Measurements from ENCODE around the gene DHX38. TPM values are rescaled to one million over a fixed set of nuclear protein-coding genes. Genes with fewer than 3 reads are reported as not detected.

Gene DHX38
- total and polyA plus RNA-seq, 4 donors = 13.9 to 40.9 (median 22.7) TPM

DNA sequence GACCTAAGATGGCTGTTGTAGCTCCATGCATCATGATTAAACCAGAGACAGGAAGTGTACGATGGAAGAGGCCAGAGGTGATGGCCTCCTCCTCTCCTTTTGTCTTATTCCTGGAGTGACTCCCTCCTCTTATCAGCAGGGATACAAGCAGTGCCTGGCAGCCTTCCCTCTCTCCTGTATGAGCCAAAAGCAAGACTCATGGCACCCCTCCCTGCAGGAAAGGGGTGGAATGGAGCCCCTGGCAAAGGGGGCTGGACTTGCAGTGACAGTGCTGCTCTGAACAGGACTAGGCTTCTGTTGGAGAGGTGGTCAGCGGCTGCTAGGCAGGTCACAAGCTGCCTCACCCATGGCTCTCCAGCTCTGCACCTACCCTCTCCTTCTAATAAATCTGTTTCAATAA is 8.6 kb upstream of the DHX38 start:
- Histone ChIP-seq H3K36me3 (ENCODE audit: control insufficient read depth in 4 of 4, insufficient read depth in 3 of 4, low read depth in 1 of 4, low read length in 3 of 4) (peaks cover 12 to 51% (median 41%) of the 10 kb centered on the region in 4 donors), H3K4me1 (ENCODE audit: control insufficient read depth in 4 of 4, insufficient read depth in 4 of 4, low read length in 3 of 4) (peaks cover 0 to 9% (median 8%) of the 10 kb centered on the region in 4 donors)
- 94% methylated on average over 2 of the region's 2 CpGs for WGBS

More for the DNA sequence above, 8.6 kb upstream of the DHX38 start:
- H3K4me3 ChIP-seq (ENCODE audit: low read depth in 1 of 3, low read length in 3 of 3) = no peak overlapping the region
- no peak for DNase-seq (ENCODE audit: low spot score)
- no peaks in the 10 kb centered on the region for H3K27me3 ChIP-seq (ENCODE audit: control insufficient read depth in 4 of 4, insufficient read depth in 4 of 4, low read length in 3 of 4)
- H3K9ac ChIP-seq (ENCODE audit: low read depth in 1 of 2, low read length in 2 of 2) = no peak overlapping the region
- H3K27ac ChIP-seq (ENCODE audit: low read depth in 1 of 2, low read length in 2 of 2) = no peak overlapping the region
- peaks cover 0 to 6% (median 3%) of the 10 kb centered on the region in 4 donors for H3K9me3 ChIP-seq (ENCODE audit: control insufficient read depth in 4 of 4, low read length in 3 of 4)
- TF ChIP-seq FOXA1 (IDR thresholded peaks at IDR 0.05) (no peak), FOXA2 (IDR thresholded peaks at IDR 0.05) (no peak), EGR1 (IDR thresholded peaks at IDR 0.05; ENCODE audit: low read depth in 2 of 2) (no peak), JUND (IDR thresholded peaks at IDR 0.05) (no peak), HNF4G (IDR thresholded peaks at IDR 0.05) (no peak), HNF4A (conservative IDR thresholded peaks at IDR 0.05) (no peak), NR2F2 (IDR thresholded peaks at IDR 0.05) (no peak), YY1 (IDR thresholded peaks at IDR 0.05) (no peak), TAF1 (conservative IDR thresholded peaks at IDR 0.05) (no peak), GABPA (IDR thresholded peaks at IDR 0.05 in 1 of 2, conservative IDR thresholded peaks at IDR 0.05 in 1 of 2) (no peak), SP1 (IDR thresholded peaks at IDR 0.05) (no peak), RAD21 (IDR thresholded peaks at IDR 0.05) (no peak), RXRA (IDR thresholded peaks at IDR 0.05) (no peak)
- TF ChIP-seq, protein P1, sequence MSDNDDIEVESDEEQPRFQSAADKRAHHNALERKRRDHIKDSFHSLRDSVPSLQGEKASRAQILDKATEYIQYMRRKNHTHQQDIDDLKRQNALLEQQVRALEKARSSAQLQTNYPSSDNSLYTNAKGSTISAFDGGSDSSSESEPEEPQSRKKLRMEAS (IDR thresholded peaks at IDR 0.05) = no peak
- TF ChIP-seq, protein P2, sequence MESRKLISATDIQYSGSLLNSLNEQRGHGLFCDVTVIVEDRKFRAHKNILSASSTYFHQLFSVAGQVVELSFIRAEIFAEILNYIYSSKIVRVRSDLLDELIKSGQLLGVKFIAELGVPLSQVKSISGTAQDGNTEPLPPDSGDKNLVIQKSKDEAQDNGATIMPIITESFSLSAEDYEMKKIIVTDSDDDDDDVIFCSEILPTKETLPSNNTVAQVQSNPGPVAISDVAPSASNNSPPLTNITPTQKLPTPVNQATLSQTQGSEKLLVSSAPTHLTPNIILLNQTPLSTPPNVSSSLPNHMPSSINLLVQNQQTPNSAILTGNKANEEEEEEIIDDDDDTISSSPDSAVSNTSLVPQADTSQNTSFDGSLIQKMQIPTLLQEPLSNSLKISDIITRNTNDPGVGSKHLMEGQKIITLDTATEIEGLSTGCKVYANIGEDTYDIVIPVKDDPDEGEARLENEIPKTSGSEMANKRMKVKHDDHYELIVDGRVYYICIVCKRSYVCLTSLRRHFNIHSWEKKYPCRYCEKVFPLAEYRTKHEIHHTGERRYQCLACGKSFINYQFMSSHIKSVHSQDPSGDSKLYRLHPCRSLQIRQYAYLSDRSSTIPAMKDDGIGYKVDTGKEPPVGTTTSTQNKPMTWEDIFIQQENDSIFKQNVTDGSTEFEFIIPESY (IDR thresholded peaks at IDR 0.05) = no peak
- TF ChIP-seq, protein P3, sequence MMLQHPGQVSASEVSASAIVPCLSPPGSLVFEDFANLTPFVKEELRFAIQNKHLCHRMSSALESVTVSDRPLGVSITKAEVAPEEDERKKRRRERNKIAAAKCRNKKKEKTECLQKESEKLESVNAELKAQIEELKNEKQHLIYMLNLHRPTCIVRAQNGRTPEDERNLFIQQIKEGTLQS (IDR thresholded peaks at IDR 0.05) = no peak
- TF ChIP-seq, protein P4, sequence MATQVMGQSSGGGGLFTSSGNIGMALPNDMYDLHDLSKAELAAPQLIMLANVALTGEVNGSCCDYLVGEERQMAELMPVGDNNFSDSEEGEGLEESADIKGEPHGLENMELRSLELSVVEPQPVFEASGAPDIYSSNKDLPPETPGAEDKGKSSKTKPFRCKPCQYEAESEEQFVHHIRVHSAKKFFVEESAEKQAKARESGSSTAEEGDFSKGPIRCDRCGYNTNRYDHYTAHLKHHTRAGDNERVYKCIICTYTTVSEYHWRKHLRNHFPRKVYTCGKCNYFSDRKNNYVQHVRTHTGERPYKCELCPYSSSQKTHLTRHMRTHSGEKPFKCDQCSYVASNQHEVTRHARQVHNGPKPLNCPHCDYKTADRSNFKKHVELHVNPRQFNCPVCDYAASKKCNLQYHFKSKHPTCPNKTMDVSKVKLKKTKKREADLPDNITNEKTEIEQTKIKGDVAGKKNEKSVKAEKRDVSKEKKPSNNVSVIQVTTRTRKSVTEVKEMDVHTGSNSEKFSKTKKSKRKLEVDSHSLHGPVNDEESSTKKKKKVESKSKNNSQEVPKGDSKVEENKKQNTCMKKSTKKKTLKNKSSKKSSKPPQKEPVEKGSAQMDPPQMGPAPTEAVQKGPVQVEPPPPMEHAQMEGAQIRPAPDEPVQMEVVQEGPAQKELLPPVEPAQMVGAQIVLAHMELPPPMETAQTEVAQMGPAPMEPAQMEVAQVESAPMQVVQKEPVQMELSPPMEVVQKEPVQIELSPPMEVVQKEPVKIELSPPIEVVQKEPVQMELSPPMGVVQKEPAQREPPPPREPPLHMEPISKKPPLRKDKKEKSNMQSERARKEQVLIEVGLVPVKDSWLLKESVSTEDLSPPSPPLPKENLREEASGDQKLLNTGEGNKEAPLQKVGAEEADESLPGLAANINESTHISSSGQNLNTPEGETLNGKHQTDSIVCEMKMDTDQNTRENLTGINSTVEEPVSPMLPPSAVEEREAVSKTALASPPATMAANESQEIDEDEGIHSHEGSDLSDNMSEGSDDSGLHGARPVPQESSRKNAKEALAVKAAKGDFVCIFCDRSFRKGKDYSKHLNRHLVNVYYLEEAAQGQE (IDR thresholded peaks at IDR 0.05) = no peak
- TF ChIP-seq, protein P5, sequence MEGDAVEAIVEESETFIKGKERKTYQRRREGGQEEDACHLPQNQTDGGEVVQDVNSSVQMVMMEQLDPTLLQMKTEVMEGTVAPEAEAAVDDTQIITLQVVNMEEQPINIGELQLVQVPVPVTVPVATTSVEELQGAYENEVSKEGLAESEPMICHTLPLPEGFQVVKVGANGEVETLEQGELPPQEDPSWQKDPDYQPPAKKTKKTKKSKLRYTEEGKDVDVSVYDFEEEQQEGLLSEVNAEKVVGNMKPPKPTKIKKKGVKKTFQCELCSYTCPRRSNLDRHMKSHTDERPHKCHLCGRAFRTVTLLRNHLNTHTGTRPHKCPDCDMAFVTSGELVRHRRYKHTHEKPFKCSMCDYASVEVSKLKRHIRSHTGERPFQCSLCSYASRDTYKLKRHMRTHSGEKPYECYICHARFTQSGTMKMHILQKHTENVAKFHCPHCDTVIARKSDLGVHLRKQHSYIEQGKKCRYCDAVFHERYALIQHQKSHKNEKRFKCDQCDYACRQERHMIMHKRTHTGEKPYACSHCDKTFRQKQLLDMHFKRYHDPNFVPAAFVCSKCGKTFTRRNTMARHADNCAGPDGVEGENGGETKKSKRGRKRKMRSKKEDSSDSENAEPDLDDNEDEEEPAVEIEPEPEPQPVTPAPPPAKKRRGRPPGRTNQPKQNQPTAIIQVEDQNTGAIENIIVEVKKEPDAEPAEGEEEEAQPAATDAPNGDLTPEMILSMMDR (IDR thresholded peaks at IDR 0.05; ENCODE audit: low read depth, low read length, missing input control) = no peak
